Common myeloid progenitor, CD34-positive (primary cell): Measurements from ENCODE around the gene LGR6.
A peak's percentile ranks its signal among the peaks of the same experiment; 100 is the strongest.

Experiments
- CTCF ChIA-PET: fragments of 350-600 bp; sonication (Branson Sonifier 250); formaldehyde crosslinking; loops from one replicate; lab custom pipeline; 2021; ENCODE audit warnings: antibody characterized with exemption; lab: Charles Lee
- POLR2A ChIA-PET: fragments of 350-600 bp; sonication (Branson Sonifier 250); formaldehyde crosslinking; loops from one replicate; lab custom pipeline; 2021; ENCODE audit warnings: antibody characterized with exemption; lab: Charles Lee
- DNase-seq, 3 donors: peaks; one replicate each; pipeline versions ENCODE4 v3.0.0 to v3.0.0-alpha.2; 2013
- H3K27ac ChIP-seq, 2 experiments: 1 replicate in 1 of 2; 2 replicates in 1 of 2; pipeline ENCODE4 v1.7.0; 2013; ENCODE audit warnings: inconsistent platforms in 2 of 2, low read length in 2 of 2, mild to moderate bottlenecking in 2 of 2, low read depth in 1 of 2, moderate library complexity in 1 of 2; ENCODE audit not compliant: severe bottlenecking in 2 of 2, insufficient read depth in 1 of 2, poor library complexity in 1 of 2
- H3K27me3 ChIP-seq, 5 experiments: replicated peaks in 2 of 5; 1 replicate in 3 of 5; 2 replicates in 2 of 5; pipeline versions ENCODE4 v1.6.1 to v1.7.0; 2013; ENCODE audit warnings: low read length in 4 of 5, mild to moderate bottlenecking in 2 of 5, moderate library complexity in 2 of 5, inconsistent platforms in 1 of 5; ENCODE audit not compliant: insufficient read depth in 5 of 5, control insufficient read depth in 4 of 5
- H3K36me3 ChIP-seq, 4 experiments: 1 replicate in 2 of 4; 2 replicates in 2 of 4; pipeline versions ENCODE4 v1.6.1 to v1.7.0; 2013; ENCODE audit warnings: low read length in 3 of 4, control low read depth in 1 of 4, mild to moderate bottlenecking in 1 of 4; ENCODE audit not compliant: control insufficient read depth in 4 of 4, insufficient read depth in 4 of 4
- H3K4me1 ChIP-seq, 4 experiments: 1 replicate in 3 of 4; 2 replicates in 1 of 4; pipeline versions ENCODE4 v1.6.1 to v1.7.1; 2013; ENCODE audit warnings: low read length in 3 of 4, mild to moderate bottlenecking in 3 of 4, control low read depth in 1 of 4, inconsistent platforms in 1 of 4, moderate library complexity in 1 of 4; ENCODE audit not compliant: control insufficient read depth in 4 of 4, insufficient read depth in 4 of 4; ENCODE audit errors: control extremely low read depth in 1 of 4
- H3K4me3 ChIP-seq, 7 experiments: 1 replicate in 4 of 7; 2 replicates in 3 of 7; pipeline versions ENCODE4 v1.5.1 to v1.7.0; 2013; ENCODE audit warnings: mild to moderate bottlenecking in 7 of 7, low read length in 6 of 7, moderate library complexity in 6 of 7, inconsistent platforms in 2 of 7, low read depth in 2 of 7, control low read depth in 1 of 7; ENCODE audit not compliant: insufficient read depth in 4 of 7, control insufficient read depth in 1 of 7; ENCODE audit errors: extremely low read depth in 1 of 7
- H3K9me3 ChIP-seq, 5 experiments: 1 replicate in 4 of 5; 2 replicates in 1 of 5; pipeline versions ENCODE4 v1.6.1 to v1.7.1; 2013; ENCODE audit warnings: low read length in 4 of 5, mild to moderate bottlenecking in 2 of 5, inconsistent platforms in 1 of 5, low read depth in 1 of 5, moderate library complexity in 1 of 5; ENCODE audit not compliant: control insufficient read depth in 4 of 5, insufficient read depth in 2 of 5; ENCODE audit errors: control extremely low read depth in 1 of 5
- WGBS: methylation state at CpG from one replicate; pipeline ENCODE4 v1.1.5; 2013; ENCODE audit not compliant: insufficient coverage; 5-methylcytosine and 5-hydroxymethylcytosine counted together

The LGR6 gene

DNA sequence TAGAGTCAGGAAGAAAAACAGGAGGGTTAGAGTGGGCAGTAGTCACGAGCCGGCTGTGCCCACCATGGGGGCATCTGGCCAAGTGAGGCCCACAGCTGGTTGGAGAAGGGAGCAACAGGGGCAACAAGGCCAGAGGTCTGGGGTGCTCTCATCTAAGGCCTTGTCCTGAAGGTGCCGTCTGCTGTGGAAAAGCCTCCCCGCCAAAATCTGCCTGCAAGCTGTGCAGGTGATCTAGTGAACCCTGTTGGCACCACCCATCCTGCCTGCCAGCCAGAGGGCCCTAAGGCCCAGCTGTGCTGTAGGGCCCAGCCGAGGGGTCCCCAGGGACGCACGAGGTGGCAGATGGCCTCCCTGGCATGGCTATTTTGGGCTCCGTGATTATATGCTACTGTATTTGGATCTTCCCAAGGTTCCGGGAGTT is 51.3 kb downstream of the LGR6 start:
- Histone ChIP-seq H3K27ac (no peak overlapping the region), H3K4me3 (no peak overlapping the region), H3K4me1 (peaks cover 0 to 25% (median 15%) of the 10 kb centered on the region in 4 experiments), H3K36me3 (no peaks in the 10 kb centered on the region), H3K27me3 (no peaks in the 10 kb centered on the region), H3K9me3 (no peaks in the 10 kb centered on the region)
- WGBS: 100% methylated on average over 6 of the region's 9 CpGs
- POLR2A ChIA-PET: interaction anchor here (0.7 kb wide), 1 partner anchor 26 kb away, joined by 3 read pairs; no protein-coding TSS in a partner anchor
- DNase-seq: no peak
- CTCF ChIA-PET: interaction anchor here (0.6 to 1.4 kb wide), 4 partner anchors 10 to 55 kb away, joined by 3 read pairs; no protein-coding TSS in a partner anchor

DNA sequence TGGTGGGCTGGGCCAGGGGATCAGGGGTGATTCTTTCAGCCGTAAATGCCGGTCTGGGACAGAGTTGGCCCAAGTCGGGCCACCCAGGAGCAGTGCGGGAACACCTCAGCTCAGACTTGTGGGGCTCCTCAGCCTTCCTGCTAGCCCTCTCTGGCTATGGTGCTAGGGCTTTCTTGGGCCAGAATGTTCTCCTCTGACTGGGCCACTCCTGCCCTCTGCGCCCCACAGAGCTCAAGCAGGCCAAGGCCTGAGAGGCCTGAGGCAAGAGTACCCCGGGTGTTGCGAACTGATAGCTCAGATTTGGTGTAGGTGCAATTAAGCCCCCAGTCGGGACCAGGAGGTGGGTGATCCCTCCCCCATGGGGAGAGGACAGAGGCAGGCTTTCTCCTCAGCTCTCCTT is 51.8 kb downstream of the LGR6 start:
- no peaks in the 10 kb centered on the region for H3K36me3 ChIP-seq

DNA sequence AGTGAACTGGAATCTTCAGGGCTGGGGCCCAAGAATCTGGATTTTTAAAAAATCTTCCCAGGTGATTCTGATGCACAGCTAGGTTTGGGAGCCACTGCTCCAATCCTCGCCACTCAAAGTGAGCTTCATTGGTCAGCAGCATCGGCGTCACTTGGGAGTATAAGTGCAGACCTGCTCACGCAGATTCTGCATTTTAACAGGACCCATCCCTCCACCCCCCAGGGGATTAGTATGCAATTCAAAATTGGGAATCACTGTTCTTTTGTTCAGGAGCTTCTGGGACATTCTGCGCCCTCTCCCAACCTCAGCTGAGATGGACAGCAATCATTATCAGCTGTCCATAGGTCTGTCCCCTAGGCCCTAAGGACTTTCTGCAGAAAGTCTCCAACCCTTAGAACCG is 53.5 kb downstream of the LGR6 start:
- H3K36me3 ChIP-seq: no peaks in the 10 kb centered on the region
- ChIA-PET POLR2A (no interaction called here), CTCF (interaction anchor here (0.7 to 2.8 kb wide), 3 partner anchors 9 to 59 kb away, joined by 3 to 14 read pairs (median 3); no protein-coding TSS in a partner anchor)
- no peak for DNase-seq
- no peak overlapping the region for H3K27ac ChIP-seq
- no peaks in the 10 kb centered on the region for H3K27me3 ChIP-seq
- H3K4me1 ChIP-seq: peaks cover 0 to 20% (median 9%) of the 10 kb centered on the region in 4 experiments
- no peaks in the 10 kb centered on the region for H3K9me3 ChIP-seq
- 100% methylated on average over 4 of the region's 6 CpGs for WGBS
- H3K4me3 ChIP-seq: no peak overlapping the region

More for the DNA sequence above, 51.8 kb downstream of the LGR6 start:
- WGBS: 95% methylated on average over 8 of the region's 8 CpGs
- Histone ChIP-seq H3K4me1 (peaks cover 0 to 28% (median 16%) of the 10 kb centered on the region in 4 experiments), H3K9me3 (no peaks in the 10 kb centered on the region), H3K4me3 (no peak overlapping the region), H3K27me3 (no peaks in the 10 kb centered on the region), H3K27ac (no peak overlapping the region)
- CTCF ChIA-PET: interaction anchor here (1.0 kb wide), 1 partner anchor 56 kb away, joined by 3 read pairs; no protein-coding TSS in a partner anchor
- DNase-seq: no peak
- POLR2A ChIA-PET: no interaction called here

DNA sequence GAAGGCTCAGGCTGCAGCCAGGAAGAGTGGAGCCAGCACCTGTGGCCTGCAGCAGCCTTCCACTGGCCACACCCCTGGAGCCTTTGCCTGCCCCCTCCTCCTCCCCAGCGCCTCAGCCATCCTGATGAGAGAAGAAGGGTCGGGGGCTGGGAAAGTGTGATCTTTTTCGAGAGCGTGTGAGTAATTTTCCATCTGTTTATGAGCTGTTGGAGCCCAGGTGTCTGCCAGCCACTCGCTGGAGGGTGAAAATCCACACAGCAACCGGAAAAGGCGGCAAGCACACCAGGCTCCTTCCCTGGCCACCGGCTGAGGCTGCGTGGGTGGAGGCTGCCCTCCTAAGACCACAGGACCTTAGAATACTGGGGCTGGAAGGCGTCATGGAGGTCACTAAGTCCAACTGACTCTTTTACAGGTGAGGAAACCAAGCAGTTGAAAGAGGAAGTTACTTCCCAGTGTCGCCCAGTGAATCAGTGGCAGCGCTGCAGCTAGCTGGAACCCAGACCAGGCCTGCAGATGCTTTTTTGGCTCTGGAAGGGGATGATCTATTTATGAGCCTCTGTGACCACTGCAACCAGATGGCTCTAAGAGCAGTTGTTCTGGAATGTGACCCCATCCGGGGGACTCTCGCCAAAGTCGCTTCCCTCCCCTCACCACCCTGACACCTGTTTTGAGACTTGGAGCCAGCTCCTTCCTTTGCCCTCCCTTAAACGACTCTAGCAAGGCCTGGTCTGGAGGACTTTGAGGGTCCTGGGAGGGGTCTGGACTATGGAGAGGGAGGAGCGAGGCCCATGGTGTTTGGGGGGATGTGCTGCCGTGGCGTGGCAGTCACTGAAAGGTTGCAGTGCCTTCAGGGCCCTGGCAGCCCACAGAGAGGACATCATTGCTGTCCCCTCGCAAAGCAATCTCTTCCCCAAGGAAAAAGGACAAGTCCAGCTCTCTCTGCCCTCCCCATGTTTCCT is 54.5 kb downstream of the LGR6 start:
- Histone ChIP-seq H3K4me3 (no peak overlapping the region), H3K27ac (no peak overlapping the region), H3K27me3 (no peaks in the 10 kb centered on the region), H3K36me3 (no peaks in the 10 kb centered on the region), H3K4me1 (peaks cover 0 to 20% (median 9%) of the 10 kb centered on the region in 4 experiments), H3K9me3 (no peaks in the 10 kb centered on the region)
- POLR2A ChIA-PET: no interaction called here
- DNase-seq: peak in 1 of 3 donors; percentile 13
- WGBS: 85% methylated on average over 18 of the region's 20 CpGs
- CTCF ChIA-PET: interaction anchor here (1.0 to 2.8 kb wide), 2 partner anchors 10 to 16 kb away, joined by 3 to 14 read pairs; no protein-coding TSS in a partner anchor

DNA sequence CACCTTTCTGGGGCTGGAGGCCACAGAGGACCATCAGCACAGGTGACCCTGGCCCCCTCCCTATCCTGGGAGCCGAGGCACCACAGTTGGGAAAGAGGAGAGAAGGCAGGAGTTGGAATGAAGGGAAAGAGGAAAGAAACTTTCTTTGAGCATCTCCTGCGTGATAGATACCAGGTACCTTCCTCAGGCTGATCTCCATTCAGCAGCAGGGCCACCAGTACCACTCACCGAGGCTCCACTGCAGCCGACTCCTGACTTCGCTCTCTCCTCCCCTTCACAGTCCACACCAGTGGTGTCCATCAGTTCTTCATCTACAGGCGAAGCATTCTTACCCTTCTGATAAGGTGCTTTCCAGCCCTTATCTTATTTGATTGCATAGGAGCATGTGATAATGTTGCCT is 55.3 kb downstream of the LGR6 start:
- CTCF ChIA-PET: interaction anchor here (1.0 to 2.8 kb wide), 2 partner anchors 11 to 16 kb away, joined by 3 to 14 read pairs; no protein-coding TSS in a partner anchor
- POLR2A ChIA-PET: no interaction called here

DNA sequence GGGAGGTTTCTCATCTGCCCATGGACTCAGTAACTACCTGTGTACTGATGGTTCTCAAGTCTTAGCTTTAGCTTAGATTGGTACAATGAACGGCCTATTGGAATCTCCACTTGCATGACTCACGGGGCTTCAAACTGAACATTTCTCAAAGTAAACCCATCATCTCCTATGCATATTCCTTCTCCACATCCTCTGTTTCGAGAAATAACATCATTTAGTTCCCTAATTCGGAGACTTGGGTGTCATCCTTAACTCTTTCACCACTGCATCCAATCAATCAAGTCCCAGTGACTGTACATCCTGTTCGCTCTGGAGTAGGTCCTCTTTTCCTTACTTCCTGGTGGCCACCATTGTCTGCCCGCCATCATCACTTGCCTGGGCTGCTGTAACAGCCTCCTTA is 55.8 kb downstream of the LGR6 start:
- peak in 1 of 3 donors; percentile 22 for DNase-seq
- H3K27ac ChIP-seq: no peak overlapping the region
- no peaks in the 10 kb centered on the region for H3K27me3 ChIP-seq
- H3K36me3 ChIP-seq: no peaks in the 10 kb centered on the region
- H3K4me1 ChIP-seq: peaks cover 0 to 20% (median 9%) of the 10 kb centered on the region in 4 experiments
- ChIA-PET CTCF (no interaction called here), POLR2A (no interaction called here)
- H3K9me3 ChIP-seq: no peaks in the 10 kb centered on the region
- 60% methylated on average over 6 of the region's 6 CpGs for WGBS
- H3K4me3 ChIP-seq: peak overlapping the region in 1 of 7 experiments; percentile 2

More for the DNA sequence above, 55.3 kb downstream of the LGR6 start:
- Histone ChIP-seq H3K36me3 (no peaks in the 10 kb centered on the region), H3K4me1 (peaks cover 0 to 20% (median 9%) of the 10 kb centered on the region in 4 experiments), H3K4me3 (no peak overlapping the region), H3K9me3 (no peaks in the 10 kb centered on the region), H3K27me3 (no peaks in the 10 kb centered on the region), H3K27ac (no peak overlapping the region)
- WGBS: 93% methylated on average over 4 of the region's 6 CpGs
- DNase-seq: no peak
